Measurements from ENCODE around the gene MTA3. TPM values are rescaled to one million over a fixed set of nuclear protein-coding genes. Genes with fewer than 3 reads are reported as not detected.

The MTA3 gene
- total and polyA plus RNA-seq, 2 donors (not counting 3 experiments of a cell fraction or from before 2014, with no cell fraction given): 36.3 to 53.3 TPM

- no peak overlapping the region for H3K9ac ChIP-seq (replicated peaks; ENCODE audit: extremely low read depth, insufficient read depth, low read length)
- H3K4me1 ChIP-seq (ENCODE audit: control insufficient read depth, extremely low read depth, insufficient read depth, low read length): no peaks in the 10 kb centered on the region
- peaks cover 0 to 7% of the 10 kb centered on the region in 2 experiments for H3K36me3 ChIP-seq (ENCODE audit: control insufficient read depth in 2 of 2, extremely low read depth in 1 of 2, insufficient read depth in 2 of 2, low read length in 2 of 2)
- no peak overlapping the region for H3K4me2 ChIP-seq (ENCODE audit: insufficient read depth, low read length)
- TF ChIP-seq EZH2 (IDR thresholded peaks at IDR 0.05; ENCODE audit: borderline replicate concordance, low read depth, low read length, severe bottlenecking) (no peak), POLR2AphosphoS5 (IDR thresholded peaks at IDR 0.05; ENCODE audit: insufficient read depth, low read depth, low read length) (no peak), JUN (IDR thresholded peaks at IDR 0.05; ENCODE audit: borderline replicate concordance, insufficient read depth, insufficient read length, low read depth) (no peak), CTCF (IDR thresholded peaks at IDR 0.05; ENCODE audit: extremely low read depth in 1 of 2, insufficient read depth in 1 of 2, low read depth in 1 of 2, low read length in 2 of 2) (no peak), GATA2 (IDR thresholded peaks at IDR 0.05; ENCODE audit: insufficient read depth, insufficient read length, low read depth, low read length) (no peak), FOS (IDR thresholded peaks at IDR 0.05; ENCODE audit: borderline replicate concordance, insufficient read depth, low read length) (no peak), MYC (IDR thresholded peaks at IDR 0.05; ENCODE audit: low read depth, low read length) (no peak), MAX (IDR thresholded peaks at IDR 0.05; ENCODE audit: insufficient read depth, insufficient read length) (no peak), POLR2A (IDR thresholded peaks at IDR 0.05; ENCODE audit: low read depth, low read length) (no peak)
- H3K27ac ChIP-seq (ENCODE audit: insufficient read depth, low read depth, low read length): no peak overlapping the region
- no peaks in the 10 kb centered on the region for H3K27me3 ChIP-seq (ENCODE audit: control insufficient read depth in 2 of 2, insufficient read depth in 2 of 2, low read length in 2 of 2)
- DNase-seq (ENCODE audit: low read depth, low spot score) (no peak), FAIRE-seq (no peak)
- H3K79me2 ChIP-seq (ENCODE audit: control insufficient read depth, insufficient read depth, low read length): no peaks in the 10 kb centered on the region
- no peak overlapping the region for H3K4me3 ChIP-seq (replicated peaks in 1 of 3; ENCODE audit: insufficient read depth in 1 of 3, low read depth in 1 of 3, low read length in 3 of 3)
- CTCF ChIA-PET: interaction anchor here (1.1 kb wide), 1 partner anchor 14 kb away, joined by 6 read pairs; no protein-coding TSS in a partner anchor
- dilution Hi-C loops (cut with MboI; ENCODE audit: extremely low pct_ligation_motif_present, low sequenced_read_pairs): no loop called here
- H3K9me1 ChIP-seq (replicated peaks; ENCODE audit: control insufficient read depth, extremely low read depth, insufficient read depth, low read length): no peaks in the 10 kb centered on the region
- no peak overlapping the region for H2AFZ ChIP-seq (ENCODE audit: low read depth, low read length)
- intact Hi-C loops (cut with micrococcal nuclease): no loop called here
- no TSS peak for BruUV-seq (replicated peaks)
- POLR2A ChIA-PET: interaction anchor here (0.6 kb wide), 1 partner anchor 1472 kb away, joined by 5 read pairs; no protein-coding TSS in a partner anchor
- no peaks in the 10 kb centered on the region for H4K20me1 ChIP-seq (replicated peaks; ENCODE audit: control insufficient read depth, extremely low read depth, insufficient read depth, low read length)
- no peaks in the 10 kb centered on the region for H3K9me3 ChIP-seq (replicated peaks; ENCODE audit: control insufficient read depth, insufficient read depth, low read length)
Measured at GRCh38 chr2:42756966-42757513, 188.6 kb downstream of the MTA3 start.

All from endothelial cell of umbilical vein (primary cell).